NCI-H2227 (cell line): ENCODE data around the gene CGNL1.

ENCODE experiments used
- DNase-seq: peaks from one replicate; lab custom pipeline; 2025; ENCODE audit not compliant: unreplicated experiment; lab: John Stamatoyannopoulos, UW

The CGNL1 gene

DNA sequence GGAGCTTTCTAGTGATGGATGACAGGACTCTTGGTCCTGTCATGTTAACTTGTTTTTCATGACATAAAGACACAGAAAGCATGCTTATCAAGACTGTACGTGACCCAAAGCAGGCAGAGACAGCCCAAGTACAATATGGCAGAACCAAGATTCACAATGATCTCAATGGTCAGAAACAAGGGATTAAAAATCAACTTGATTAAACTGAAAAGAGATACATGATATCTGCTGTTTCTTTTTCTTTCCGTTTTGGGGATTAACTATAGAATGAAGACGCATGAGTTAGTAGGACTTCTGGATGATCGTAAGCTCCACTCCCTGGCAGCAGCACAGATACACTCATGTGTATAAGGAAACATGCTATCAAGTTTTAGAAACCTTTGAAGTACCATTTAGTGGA lies 117.0 kb downstream of the CGNL1 start:
- no peak for DNase-seq

DNA sequence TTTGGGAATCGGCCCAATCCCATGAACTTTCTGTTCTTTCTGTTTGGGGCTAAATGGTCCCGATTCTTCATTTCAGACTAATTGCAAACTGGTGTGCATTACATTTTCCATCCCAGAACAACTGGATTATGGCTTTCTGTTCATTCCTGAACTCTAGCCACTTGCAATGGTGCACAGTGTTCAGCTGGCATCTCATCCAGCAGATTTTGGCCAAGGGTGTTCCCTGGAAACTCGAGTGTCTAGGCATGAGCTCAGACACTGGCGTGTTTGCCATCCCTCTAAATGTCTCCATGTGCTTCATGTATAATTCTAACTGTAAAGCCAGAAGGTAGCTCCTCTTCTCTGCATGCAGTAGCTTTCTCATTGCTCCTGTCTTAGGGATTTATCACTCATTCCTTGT lies 118.3 kb downstream of the CGNL1 start:
- DNase-seq = no peak

- no peak for DNase-seq
Observed at GRCh38 chr15:57495041-57495440, 118.7 kb downstream of the CGNL1 start.

- DNase-seq = no peak
Observed at GRCh38 chr15:57495554-57496165, 119.4 kb downstream of the CGNL1 start.

DNA sequence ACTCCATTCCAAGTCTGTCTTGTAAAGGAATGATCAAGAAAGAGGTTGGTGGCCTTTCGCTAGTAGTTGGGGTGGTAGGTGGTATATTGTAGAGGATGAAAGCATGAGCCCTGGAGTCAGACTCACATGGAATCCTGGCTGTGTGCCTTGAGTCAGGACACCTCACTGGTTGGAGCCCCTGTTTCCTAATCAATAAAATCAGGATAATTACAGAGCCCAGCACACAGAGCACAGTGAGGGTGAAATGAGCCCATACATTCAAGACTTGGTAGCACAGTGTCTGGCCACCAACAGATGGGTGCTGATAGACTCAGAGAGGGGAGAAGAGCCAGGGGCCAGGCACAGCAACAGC lies 120.3 kb downstream of the CGNL1 start:
- DNase-seq = no peak

DNA sequence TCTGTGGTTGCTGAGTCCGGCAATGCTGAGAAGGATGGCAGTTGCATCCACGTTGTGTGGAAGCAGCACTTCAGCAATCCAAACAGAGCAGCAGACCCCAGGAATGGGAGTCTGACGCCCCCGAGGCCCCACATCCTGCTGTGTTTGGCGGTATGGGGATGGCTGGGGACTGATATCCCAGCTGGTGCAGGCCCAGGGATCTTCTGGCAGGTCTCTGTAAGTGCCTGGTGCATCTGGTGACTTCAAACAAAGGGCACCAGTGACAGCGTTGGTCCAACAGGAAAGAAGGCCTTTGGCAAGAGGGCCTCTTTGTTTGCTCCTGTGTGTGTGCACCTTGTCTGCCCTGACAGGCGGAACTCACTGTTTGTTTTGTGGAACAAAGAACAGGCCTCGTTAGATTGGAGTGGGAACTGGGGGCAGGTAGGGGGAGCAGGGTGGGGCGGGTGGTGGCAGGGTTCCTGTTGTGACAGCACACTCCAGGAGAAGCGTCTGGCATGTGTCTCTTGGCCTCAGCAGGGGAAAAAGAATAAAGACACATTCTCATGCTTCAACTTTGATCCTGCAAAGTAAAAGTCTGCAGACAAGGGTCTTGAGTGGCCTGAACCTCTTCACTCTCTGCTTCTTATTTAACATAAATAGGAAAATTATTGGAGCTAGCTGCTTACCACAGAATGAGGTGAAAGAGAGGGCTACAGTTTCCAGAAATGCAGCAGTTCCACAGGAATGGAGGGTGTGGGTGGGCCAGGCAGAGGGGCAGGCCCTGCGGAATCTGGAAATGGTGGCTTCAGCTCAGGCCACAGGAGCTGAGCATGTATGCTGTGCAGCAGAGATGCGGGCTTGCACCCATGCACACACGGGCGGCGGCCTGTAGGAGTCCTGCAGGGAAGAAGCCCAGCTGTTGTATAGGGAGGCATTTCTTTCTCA lies 120.9 kb downstream of the CGNL1 start:
- no peak for DNase-seq

- no peak for DNase-seq
Observed at GRCh38 chr15:57500256-57500655, 124.0 kb downstream of the CGNL1 start.

- DNase-seq = no peak
Observed at GRCh38 chr15:57500979-57501576, 124.8 kb downstream of the CGNL1 start.

- no peak for DNase-seq
Observed at GRCh38 chr15:57502116-57502515, 125.8 kb downstream of the CGNL1 start.

DNA sequence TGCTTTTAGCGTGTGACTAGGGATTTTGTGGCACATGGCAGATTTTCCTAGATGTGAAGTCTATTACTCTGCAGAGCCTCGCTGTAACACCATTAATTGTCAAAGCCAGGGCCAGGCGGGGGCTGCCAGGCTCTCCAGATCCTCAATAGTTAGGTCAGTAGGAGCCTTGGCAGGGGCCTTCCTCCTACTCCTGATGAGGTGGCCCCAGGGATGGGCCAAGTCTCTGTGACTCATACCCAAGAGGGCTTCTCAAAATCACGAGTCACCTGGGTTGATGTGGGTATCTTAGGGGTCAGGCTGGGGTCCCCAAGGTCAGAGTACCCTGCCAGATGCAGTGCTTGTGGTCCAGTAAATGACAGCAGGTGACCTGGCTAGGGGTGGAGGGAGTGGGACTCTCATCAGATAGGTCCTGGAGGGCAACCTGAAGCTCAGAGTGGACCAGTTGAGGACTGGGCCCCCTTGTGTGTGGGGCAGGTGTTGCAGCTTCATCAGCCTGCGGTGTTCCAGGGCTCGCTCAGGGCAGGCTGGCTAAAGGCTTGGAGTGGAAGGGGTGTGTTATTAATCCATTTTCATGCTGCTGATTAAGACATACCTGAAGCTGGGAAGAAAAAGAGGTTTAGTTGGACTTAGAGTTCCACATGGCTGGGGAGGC lies 126.9 kb downstream of the CGNL1 start:
- DNase-seq = no peak

DNA sequence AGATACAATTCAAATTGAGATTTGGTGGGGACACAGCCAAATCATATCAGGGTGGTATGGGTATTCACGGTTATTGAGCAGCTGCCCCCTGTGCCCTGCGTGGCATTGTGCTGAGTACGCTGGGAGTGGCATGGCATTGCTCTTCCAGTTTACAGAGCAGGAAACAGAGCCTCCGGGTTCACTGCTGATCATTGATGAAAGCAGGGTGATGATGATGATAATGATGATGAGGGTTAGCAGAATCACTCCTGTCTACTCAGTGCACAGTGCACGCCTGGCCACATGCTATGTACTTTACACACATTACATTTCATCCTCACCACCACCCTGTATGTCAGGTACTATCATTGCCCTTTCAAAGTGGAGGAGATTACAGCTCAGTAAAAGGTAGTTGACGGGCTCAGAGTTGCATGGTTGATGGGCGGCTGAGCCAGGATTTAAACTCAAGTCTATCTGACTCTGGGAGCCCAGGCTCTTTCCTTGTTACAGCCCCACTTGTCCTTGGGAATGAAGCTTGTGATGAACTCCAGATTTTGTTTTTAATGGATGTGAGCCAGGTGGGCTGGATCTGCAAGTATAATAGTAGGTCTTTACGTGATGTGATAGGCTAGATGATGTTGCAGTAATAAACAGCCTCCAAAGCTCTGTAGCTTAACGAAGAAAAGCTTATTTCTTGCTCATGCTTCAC lies 127.8 kb downstream of the CGNL1 start:
- no peak for DNase-seq

- DNase-seq = no peak
Observed at GRCh38 chr15:57504599-57504940, 128.3 kb downstream of the CGNL1 start.

GRCh38 chr15:57505056-57505715 lies 128.9 kb downstream of the CGNL1 start:
- no peak for DNase-seq

- no peak for DNase-seq
Observed at GRCh38 chr15:57505949-57506391, 129.7 kb downstream of the CGNL1 start.

DNA sequence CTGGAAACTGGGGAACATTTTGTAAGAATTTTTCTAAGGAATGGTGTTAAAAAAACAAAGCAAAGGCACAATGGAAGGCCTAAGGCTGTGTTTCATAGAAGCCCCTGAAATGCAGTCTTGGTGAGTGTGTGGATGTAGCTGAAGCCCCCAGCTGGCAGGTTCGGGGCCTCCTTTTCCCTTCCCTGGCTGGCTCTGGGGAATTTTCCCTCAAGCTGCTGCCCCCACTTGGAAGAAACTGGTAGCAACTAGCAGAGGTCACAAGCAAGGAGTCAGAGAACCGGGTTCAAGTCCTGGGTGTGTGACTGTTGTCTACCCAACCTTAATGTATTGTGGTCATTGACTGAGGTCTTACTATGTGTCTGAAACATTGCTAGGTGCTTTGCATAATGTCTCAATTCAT lies 130.1 kb downstream of the CGNL1 start:
- no peak for DNase-seq

GRCh38 chr15:57507111-57507510 lies 130.8 kb downstream of the CGNL1 start:
- DNase-seq = no peak

GRCh38 chr15:57509126-57509525 lies 132.8 kb downstream of the CGNL1 start:
- no peak for DNase-seq

- DNase-seq = no peak
Observed at GRCh38 chr15:57509965-57510364, 133.7 kb downstream of the CGNL1 start.

- no peak for DNase-seq
Observed at GRCh38 chr15:57510647-57511046, 134.3 kb downstream of the CGNL1 start.

DNA sequence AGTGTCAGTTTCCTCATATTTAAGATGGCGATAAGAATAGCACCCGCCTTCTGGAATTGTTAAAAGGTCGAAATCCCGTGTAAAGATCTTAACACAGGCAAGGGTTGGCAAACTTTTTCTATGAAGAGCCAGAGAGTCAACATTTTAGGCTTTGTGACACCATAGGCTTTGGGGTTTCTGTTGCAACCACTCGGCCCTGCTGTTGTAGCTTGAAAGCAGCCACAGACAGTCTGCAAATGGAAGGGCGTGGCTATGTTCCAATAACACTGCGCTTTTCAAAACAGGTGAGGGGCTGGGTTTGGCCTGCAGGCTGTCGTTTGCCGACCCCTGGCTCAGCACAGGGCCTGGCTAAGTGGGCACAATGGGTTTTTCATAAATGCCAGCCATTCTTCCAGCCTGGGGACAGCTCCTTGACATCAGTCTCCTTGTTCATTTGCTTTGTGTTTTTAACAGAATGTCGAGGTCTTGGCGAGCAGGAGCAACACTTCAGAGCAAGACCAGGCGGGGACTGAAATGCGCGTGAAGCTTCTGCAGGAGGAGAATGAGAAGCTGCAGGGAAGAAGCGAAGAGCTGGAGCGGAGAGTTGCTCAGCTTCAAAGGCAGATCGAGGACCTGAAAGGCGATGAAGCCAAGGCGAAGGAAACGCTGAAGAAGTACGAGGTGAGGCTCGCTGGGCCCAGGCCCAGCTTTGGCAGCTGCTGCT lies 140.2 kb downstream of the CGNL1 start:
- no peak for DNase-seq
